ENCODE results near the gene SPNS3.

DNA sequence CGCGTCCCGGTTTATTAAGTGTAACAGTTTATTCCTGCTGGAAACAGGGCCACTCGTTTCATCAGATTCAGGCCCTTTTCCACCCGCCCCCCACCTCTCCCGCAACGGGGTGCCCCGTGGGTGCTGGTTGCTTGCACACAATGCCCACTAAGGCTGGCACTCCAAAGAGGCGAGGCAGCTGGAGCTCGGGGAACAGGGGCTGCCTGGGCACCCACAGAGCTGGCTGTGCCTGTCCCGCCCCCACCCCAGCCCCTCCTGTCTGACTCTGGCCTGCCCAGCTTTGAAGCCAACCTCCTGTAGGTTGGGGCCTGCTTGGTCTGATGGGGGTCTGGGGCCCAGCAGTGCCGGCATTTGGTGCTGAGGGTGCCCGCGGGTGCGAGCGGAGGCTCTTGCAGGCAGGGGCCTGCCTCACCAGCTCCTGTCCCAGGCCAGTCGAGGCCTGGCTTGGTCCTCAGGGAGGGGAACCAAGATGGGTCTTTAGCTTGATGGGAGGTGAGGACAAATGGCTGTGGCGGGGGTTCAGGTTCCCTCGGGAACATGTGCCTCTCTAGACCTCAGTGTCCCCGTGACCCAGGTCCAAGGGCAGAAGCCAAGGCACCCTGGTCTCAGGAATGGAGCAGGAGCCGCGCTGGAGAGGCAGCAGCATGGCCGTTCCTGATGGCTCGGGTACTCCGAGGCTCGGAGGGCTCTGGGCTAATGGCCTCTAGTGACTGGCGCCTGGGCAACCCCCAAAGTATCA is 101.4 kb downstream of the SPNS3 start:
- TF ChIP-seq, protein P1, sequence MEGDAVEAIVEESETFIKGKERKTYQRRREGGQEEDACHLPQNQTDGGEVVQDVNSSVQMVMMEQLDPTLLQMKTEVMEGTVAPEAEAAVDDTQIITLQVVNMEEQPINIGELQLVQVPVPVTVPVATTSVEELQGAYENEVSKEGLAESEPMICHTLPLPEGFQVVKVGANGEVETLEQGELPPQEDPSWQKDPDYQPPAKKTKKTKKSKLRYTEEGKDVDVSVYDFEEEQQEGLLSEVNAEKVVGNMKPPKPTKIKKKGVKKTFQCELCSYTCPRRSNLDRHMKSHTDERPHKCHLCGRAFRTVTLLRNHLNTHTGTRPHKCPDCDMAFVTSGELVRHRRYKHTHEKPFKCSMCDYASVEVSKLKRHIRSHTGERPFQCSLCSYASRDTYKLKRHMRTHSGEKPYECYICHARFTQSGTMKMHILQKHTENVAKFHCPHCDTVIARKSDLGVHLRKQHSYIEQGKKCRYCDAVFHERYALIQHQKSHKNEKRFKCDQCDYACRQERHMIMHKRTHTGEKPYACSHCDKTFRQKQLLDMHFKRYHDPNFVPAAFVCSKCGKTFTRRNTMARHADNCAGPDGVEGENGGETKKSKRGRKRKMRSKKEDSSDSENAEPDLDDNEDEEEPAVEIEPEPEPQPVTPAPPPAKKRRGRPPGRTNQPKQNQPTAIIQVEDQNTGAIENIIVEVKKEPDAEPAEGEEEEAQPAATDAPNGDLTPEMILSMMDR (optimal IDR thresholded peaks at IDR 0.05 in 1 of 3, IDR thresholded peaks at IDR 0.05 in 1 of 3, conservative IDR thresholded peaks at IDR 0.05 in 1 of 3; ENCODE audit: extremely low read depth in 1 of 3, insufficient read depth in 2 of 3, low read length in 3 of 3) = no peak
- TF ChIP-seq EZH2 (IDR thresholded peaks at IDR 0.05; ENCODE audit: low read length) = no peak
